ENCODE measurements around the gene ADGRD1.
A peak's percentile ranks its signal among the peaks of the same experiment; 100 is the strongest.

Gene ADGRD1

DNA sequence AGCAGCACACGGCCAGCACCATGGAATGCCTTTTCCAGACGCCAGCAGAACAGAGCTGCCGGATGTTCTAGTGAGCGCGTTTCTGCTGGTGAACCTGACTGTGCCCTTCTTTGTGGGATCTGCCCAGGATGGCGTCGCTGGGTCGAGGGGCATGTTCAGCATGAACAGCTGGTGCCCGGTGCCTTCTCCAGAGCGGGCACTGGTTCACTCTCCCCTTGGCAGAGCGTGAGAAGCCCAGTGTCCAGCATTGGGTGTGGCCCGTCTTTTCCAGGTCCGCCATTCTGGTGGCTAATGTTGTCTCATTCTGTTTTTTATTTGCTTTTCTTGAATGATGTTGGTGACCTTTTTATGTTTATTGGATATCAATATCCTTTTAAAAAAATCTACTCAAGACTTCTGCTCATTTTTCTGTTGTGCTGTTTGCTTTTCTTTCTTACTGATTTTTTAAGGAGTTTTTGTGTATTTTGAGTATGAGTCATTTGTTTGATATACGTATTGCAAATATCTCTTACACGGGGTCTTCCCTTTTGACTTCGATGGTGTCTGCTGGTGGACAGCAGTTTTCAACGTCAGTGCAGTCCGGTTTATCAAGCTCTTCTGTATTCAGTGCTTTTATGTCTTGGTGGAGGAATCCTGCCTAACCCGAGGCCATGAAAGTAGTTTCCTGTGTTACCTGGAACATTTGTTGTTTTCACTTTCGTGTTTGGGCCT is 74.3 kb downstream of the ADGRD1 start:
- no peak for DNase-seq

DNA sequence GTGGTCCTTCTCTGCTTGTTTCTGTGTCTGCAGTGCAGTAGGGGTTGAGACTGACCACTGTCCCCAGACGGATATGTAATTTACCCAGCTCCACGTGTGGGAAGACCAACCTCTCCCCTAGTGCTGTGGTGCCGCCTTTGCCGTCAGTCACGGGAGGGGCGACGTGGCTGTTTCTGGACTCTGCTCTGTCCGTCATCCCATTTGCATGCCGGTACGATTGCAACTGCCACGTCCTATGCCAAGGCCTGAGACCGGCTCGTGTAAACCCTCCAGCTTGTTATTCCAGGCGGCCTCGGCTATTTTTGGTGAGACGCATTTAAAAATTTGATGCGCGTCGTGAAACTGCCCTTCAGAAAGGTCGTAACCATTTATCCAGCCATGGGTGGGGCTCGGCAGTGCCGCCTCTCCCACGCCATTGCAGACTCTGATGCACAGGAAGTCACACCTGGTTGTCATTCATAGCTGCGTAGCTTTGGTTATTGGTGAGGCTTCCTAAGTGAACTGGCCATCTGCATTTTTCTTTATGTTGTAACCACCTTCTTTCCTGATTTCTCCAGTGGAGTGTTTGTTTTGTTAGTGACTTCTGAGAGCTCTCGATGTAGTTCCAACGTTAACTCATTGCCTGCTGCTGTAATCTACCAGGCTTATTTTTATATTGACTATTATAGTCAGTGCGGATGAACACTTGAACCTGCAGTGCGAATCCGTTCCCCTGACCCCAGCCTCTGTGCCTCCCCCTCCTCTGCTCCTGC is 75.1 kb downstream of the ADGRD1 start:
- no peak for DNase-seq

DNA sequence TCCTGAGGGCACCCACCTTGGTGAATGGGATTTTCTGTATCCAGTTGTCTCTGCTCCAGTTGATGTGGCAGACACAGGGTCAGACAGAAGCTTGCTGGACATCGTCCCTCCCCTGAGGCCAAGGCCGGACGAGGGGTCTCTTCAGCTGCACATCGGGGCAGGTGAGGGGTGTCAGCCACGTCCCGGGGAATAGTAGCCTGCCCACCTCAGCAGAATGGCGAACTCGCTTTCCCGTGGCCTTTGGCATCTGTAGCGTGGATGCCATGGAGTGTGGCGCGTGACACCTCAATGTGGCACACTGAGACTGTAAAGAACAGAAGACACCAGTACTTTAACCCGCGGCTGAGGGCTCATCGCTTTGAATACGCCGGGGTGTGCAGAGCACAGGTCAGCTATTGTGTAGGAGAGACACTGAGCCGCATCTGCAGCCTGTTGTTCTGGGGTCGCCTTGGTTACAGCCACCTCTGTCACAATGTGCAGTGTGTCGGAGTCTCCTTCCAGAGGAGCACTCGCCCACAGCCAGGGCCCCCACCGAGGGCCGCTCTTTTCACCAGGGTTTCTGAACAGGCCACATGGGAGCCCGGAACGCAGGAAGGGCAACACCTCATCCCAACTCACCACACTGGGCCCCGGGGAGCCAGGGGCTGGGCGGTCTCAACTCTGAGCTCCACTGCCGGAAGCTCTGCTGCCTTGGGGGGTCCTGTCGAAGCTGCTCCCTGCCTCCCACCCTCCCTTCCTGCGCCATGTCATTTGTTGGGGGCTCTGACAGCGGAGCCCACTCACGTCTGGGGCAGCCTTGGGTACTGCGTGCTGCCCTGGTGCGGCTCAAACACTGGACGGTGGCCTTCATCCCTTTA is 77.0 kb downstream of the ADGRD1 start:
- DNase-seq, result no peak

DNA sequence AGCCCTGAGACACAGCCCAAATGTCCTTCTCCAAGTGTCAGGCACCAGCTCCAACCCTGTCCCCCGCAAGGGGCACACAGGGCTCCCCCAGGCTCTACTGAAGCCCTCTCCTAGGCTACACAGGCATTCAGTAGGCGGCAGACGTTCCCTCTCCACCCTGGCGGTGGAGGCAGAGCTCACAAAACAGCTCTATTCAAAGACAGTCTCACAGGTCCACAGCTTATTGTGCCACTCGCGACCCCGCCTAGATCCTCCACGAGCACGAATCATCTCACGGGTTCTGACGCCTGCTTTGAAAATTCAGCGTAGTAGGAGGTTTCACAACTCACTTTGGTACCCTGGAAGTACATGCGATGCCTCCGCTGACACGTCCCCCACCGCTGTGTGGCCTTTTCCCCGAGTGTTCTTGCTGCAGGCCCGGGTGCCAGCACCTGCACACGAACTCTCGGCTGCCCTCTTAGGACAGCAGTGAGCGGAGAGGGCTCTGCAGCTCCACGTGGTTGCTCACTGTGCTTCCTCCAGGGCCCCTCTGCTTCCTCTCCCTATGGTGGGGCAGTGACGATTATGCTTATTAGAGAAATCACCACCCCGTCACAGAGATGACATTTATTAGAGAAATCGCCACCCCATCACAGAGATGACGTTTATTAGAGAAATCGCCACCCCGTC is 78.5 kb downstream of the ADGRD1 start:
- no peak for DNase-seq

DNA sequence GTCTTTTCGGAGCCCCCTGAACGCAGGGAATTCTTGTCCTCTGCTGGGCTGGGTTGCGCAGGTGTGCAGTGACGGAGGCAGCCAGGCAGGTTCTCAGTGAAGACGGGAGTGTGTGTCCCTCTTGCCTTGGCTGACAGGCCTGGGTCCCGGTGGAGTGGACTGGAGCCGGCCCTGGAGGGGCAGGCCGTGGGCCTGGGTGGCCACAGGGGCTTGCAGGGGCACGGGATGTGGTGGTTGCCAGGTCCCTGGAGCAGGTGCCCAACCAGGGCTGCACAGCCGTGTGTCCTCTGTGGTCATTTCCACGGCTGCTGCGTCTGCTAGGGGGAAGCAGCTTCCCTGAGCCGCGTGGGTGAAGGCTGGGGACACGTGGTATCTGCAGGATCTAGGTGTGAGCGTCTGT is 79.8 kb downstream of the ADGRD1 start:
- no peak for DNase-seq

DNA sequence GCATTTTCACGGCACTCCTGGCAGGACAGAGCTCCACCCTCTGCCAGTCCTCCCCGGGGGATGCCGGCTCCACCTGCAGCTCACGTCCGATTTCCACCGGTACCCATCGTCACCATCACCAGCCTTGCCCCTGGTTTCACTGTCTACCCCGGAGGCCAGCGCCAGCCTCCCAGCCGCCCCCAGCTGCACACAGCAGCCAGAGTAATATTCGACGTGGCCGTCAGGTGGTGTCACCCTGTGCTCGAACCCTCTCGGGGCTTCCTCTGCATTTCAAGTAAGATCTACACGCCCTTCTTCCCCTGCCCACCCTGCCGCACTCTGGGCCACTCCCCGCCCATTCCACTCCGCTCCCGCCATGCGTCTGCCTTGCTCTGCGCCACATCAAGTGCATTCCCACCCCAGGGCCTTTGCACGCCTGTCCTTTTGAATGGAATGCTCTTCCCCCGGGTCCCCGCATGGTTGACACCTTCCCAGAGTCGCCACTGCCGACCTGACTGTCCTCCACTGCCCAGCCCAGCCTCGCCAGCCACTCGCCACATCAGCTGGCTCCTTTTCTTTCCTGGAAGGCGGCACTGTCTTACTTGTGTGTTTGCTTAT is 80.3 kb downstream of the ADGRD1 start:
- DNase-seq, result no peak

DNA sequence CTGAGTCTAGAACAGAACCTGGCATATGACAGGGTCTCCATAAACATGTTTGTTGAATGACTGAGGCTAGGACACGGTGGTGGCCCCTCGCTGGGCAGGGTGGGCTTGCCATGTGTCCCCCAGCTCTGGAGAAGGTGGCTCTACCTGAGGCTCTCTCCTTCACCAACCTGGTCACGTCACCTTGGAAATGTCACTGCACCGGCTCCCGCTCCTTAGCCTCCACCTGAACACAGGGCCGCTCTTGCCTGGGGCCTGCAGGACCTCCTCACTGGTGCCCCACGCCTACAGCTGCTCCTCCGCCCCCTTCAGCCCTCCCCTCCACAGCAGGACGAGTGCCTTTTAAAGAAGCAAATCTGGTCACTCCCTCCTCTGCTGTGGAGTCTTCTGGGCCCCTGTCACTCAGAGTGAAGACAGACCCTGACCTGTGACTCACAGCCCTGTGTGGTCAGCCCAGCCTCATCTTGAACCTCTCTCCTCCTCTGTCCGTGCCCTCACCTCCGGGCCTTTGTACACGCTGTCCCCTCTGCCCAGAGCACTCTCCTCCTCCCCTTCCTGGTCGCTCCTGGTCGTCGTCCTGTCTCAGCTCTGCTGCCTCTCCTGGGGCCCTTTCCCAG is 81.0 kb downstream of the ADGRD1 start:
- DNase-seq, result no peak

DNA sequence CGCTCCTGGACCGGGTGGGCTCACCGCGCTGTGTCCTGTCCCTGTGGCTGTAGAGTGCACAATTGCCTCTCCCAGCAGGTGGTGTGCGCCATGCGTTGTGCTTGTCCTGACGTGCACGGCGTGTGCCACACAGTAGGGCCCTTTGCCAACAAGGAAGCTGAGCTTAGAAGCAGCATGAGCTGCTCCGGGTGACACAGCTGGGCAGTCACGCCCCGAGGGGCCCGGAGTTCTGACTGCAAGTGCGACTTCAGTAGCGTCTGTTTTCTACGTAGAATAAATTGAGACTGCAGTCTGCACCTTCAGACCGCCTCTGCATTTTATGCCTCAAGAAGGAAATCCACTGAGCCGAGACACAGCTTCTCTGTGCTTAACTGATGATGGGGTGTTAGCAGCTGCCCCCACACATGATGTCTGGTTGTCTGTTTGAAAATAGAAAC is 81.6 kb downstream of the ADGRD1 start:
- no peak for DNase-seq

DNA sequence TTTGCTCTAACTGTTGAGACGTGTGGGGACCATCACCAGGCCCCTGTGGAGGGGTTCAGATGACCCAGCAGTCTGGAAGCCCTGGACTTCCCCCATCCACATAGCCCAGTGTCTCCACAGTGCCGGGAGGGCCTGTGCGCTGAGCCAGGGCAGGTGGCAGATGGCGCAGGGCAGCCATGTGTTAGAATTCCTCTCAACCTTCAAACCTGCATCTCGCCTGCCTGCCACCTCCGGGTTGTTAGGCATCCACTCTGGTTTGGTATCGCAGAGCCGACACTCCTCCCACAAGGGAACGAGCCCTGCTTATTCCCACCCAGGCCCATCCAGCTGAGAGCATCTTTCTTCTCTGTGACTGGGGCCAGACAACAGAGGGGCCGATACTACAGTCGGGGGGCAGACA is 84.5 kb downstream of the ADGRD1 start:
- no peak for DNase-seq

DNA sequence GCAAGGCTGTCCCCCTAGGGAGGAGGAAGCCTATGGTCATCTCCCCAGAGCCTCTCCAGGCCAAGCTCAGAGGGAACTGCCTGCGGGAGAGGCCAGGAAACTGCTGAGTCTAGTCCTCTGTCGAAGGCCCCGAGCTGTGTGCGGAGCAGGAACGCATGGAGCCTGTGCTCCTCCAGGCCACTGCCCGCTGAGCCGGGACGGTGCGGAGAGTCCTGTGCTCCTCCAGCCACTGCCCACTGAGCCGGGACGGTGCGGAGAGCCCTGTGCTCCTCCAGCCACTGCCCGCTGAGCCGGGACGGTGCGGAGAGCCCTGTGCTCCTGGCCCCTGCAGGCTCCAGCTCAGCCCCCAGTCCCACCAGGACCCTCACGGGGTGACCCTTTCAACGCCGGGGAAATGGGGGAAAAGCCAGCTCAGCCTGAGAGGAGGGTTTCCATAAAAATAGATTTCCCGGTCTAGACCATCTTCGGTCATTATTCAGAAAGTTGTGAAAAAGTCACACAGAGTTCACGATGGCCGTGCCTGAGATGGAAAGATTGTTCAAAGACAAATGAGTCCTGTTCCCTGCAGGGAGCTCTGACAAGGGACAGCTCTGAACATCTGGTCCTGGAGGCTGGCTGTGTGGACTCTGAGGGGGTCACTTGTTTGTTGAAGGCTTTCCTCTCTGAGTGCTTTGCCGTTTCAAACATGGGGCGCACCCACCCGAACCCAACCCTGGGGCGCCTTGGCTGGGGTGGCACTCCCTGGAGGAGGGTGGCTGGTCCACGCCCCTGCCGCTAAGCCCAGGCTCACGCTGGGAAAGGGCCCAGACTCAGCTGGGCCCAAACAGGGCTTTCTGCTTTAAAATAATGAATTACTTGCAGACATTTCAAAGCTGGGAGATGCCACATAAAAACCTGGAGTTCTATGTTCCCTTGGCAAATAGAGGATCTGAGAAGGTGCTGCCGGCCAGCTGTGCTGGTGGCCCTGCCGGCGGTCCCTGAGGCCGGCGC is 85.5 kb downstream of the ADGRD1 start:
- DNase-seq, result no peak

DNA sequence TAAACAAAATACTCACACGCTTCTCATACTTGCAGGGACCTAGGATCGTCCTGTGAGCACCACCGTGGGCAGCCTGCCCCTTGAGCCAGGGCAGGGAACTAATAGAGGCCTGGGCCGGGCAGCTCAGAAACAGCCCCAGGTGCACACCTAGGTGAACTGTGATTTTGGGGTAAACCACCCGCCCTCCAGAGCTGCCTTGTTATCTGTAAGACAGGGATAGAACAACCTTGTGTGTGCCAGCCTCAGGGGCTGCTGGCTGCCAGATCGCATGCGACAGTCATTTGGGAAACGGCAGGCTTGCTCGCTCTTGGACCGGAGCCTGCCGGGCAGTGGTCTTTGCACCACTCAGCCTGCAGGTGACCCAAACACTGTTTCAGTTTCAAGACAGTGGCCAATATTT is 86.8 kb downstream of the ADGRD1 start:
- DNase-seq, result no peak

DNA sequence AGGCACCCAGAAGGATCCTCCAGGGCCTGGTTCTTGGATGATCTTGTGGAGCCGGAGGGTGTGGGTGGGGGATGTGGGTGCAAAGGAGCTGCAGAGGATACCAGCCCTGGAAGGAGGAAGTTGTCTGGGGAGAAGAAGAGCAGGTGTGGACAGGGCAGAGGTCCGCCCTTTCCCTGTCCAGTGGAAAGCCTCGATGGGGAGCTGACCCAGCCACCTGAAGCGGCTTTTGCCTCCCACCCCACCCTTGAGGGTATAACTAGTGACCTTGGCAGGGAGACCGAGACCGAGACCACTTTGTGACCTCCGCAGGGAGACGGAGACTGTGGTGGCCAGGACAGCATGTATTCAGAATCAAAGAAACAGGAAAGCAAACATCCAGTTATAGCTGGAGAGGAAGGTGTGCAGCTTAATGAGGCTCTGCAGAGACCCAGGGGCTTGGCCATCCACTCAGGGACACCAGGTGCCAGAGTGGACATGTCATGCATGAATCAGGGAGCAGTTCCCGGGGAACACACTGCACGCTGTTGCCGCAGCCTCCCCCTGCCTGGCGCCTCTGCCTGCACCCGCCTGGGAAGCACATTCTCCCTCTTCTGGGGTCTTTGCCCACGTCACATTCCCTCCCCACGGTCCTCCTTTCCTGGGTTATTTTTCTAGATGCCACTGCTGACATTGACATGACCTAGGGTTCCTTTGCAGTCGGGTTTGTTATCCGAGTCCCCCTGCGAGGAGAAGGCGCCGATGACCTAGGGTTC is 87.7 kb downstream of the ADGRD1 start:
- DNase-seq, result peak; percentile 70

DNA sequence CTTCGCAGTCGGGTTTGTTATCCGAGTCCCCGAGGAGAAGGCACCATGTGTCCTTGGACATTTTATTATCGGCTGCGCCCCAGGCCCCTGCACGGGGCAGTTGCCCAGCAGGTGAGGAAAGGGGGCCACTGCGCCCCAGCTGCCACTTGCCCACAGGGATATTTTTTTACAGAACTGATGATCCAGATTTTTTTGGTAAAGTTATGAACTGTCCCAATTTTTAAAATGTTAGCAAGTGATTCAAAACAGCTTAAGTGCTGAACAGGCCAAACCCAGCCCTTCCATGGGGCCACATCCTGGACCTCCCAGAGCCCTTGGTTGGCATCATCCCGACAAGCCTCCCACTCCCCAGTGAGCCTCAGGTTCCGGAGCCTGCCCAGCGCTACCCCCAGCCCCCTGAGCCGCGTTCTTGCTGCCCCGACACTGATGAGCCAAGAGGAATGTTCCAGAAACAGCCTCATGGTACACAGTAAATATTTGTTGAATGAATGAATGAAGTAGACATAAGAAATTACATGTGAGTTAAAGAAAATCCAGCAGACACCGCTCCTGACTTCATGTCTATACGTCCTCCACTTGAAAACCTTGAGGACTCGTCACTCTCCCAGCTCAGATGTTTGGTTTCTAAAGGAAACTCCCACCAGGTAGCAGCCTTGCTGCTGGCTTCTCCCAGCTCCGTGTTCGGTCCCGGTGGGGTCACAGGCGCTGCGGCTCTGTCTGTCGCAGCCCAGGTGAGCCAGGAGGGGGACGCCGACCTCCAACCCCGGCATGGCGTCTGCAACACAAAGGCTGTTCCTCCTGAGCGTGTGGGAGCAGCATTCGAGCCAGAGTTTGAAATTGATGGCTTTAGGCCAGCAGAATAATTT is 88.5 kb downstream of the ADGRD1 start:
- DNase-seq, result no peak

DNA sequence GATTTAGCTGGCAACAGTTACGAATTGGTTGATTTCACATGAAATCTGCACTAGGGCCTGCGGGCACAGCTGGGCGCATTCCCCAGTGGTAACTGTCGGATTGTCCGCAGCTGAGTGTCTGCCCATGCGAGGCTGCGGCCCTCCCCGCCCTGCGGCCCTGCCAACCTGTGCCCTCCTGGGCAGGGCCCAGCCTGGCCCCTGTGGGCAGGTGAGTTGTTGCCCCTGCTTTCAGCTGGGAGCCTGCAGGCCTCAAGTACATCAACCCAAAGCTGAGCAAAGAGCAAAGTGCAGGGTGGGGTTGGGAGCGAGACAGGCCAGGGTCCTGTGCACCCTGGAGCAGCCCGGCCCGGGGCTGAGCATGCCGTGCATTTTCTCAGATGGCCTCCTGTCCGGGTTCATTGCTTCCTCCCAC is 89.1 kb downstream of the ADGRD1 start:
- DNase-seq, result no peak

DNA sequence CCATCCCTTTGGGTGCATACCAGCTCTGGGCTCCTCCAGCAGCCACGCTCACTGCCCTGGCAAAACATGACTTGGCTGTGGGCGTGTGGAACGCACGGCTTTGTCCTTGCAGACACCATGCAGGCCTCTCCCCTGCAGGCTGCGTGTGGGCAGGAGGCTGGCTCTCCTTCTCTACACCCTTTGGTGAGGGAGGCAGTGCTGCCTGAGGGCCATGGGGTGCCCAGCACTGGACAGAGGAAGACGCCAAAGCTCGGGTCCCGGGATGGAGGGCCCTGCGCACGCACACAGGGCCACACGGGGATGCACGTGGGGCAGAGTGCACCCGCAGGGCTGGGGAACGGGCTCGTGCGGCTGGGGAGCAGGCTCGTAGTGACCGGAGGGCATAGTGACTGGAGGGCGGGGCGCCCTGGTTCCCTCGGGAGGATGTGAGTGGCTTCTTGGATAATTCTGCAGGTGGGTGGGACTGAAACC is 89.7 kb downstream of the ADGRD1 start:
- DNase-seq, result no peak

DNA sequence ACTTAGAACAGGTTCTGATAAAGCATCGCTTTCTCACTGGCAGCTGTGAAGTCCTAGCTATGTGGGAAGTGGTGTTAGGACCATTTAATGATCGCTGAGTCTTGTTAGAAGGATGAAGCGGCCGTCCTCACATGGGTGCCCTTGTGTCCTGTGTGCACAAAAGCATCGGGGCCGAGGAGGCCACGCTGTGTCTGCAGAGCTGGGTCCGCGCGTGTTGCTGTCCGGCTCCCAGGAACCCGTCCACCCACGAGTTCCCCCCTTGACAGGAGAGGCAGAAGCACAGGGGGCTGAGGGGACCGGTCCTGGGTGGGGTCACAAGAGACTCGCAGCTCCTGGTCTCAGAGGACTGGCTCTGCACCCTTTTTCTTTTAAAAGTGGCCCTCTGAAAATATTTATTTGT is 90.4 kb downstream of the ADGRD1 start:
- no peak for DNase-seq

DNA sequence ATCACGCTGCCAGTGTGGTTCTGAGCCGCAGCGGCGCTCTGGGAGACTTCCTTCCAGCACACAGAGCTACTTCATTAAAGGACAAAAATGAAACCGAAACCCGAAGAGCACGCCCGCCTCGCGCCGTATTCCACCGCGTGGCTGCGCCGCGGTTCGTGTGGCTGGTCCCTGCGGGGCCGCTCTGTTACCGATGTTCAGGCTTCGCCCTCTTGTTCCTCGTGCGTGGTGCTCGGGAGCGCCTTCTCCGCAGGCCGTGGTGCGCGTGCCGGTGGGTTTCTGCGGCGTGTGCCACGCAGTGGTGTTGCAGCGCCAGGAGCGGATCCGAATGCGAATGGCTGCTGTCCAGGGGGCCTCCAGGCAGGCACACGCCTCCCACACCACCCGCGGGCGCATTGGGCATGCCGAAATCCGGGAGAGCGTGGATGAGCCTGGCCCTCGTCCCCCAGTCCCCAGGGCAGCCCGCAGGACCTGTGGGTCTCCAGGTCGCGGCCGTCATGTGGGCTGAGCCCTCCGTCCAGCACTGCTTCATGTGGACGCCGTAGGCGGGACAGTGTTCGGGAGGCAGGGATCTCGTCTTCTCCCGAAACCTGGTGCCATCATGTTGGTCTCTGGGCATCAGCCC is 91.2 kb downstream of the ADGRD1 start:
- DNase-seq, result no peak

DNA sequence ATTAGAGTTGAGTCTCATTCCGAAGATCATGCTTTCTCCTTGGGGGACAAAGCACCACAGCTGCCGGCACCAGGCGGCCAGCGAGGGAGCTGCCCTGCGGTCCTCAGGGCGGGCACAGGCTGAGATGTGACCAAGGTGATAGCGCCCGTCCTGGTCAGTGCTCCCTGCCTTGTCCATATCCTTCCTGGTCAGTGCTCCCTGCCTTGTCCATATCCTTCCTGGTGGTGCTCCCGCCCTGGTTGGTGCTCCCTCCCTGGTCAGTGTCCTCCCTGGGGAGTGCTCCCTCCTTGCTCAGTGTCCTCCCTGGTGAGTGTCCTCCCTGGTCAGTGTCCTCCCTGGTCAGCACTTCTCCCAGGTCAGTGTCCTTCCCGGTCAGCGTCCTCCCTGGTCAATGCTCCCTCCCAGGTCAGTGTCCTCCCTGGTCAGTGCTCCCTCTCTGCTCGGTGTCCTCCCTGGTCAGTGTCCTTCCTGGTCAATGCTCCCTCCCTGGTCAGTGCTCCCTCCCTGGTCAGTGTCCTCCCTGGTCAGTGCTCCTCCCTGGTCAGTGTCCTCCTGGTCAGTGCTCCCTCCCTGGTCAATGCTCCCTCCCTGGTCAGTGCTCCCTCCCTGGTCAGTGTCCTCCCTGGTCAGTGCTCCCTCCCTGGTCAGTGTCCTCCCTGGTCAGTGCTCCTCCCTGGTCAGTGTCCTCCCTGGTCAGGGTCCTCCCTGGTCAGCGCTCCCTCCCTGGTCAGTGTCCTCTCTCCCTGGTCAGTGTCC is 92.2 kb downstream of the ADGRD1 start:
- no peak for DNase-seq

All from NCI-H1092 treated with DMSO at 0.1 percent for 48 hours (cell line).